ENCODE measurements around the gene SNAPC5. TPM values are rescaled to one million over a fixed set of nuclear protein-coding genes. Genes with fewer than 3 reads are reported as not detected.

Gene SNAPC5
- polyA plus RNA-seq, 1 donor (not counting 4 experiments of a cell fraction or from before 2014, with no cell fraction given) = 16.1 TPM

GRCh38 chr15:66477011-66477410, 20.6 kb downstream of the SNAPC5 start:
- H3K79me2 ChIP-seq (ENCODE audit: control insufficient read depth, insufficient read depth, low read length) = peaks cover 35% of the 10 kb centered on the region
- FAIRE-seq = no peak
- peaks cover 5% of the 10 kb centered on the region for H4K20me1 ChIP-seq (ENCODE audit: control insufficient read depth, extremely low read depth, insufficient read depth, low read length)
- H2AFZ ChIP-seq (ENCODE audit: control insufficient read depth, low read length) = no peak overlapping the region
- H3K27ac ChIP-seq (ENCODE audit: control insufficient read depth, insufficient read depth, low read length) = no peak overlapping the region
- no peak overlapping the region for H3K4me2 ChIP-seq (ENCODE audit: control insufficient read depth, extremely low read depth, insufficient read depth, low read depth, low read length)
- H3K27me3 ChIP-seq (ENCODE audit: control insufficient read depth, extremely low read depth, insufficient read depth, low read length) = no peaks in the 10 kb centered on the region
- no peak for DNase-seq (ENCODE audit: low read depth, low spot score)
- no peak overlapping the region for H3K4me3 ChIP-seq (ENCODE audit: control insufficient read depth in 2 of 3, extremely low read depth in 1 of 3, insufficient read depth in 2 of 3, low read depth in 1 of 3, low read length in 3 of 3)
- H3K9ac ChIP-seq (ENCODE audit: control insufficient read depth, extremely low read depth, insufficient read depth, low read length) = no peak overlapping the region
- H3K4me1 ChIP-seq (ENCODE audit: control insufficient read depth, extremely low read depth, insufficient read depth, low read length) = peaks cover 27% of the 10 kb centered on the region
- peaks cover 3 to 14% of the 10 kb centered on the region in 2 experiments for H3K36me3 ChIP-seq (ENCODE audit: control insufficient read depth in 2 of 2, extremely low read depth in 1 of 2, insufficient read depth in 2 of 2, low read length in 2 of 2)
- H3K9me3 ChIP-seq (ENCODE audit: control insufficient read depth, low read depth, low read length) = no peaks in the 10 kb centered on the region
- dilution Hi-C loops (cut with MboI; ENCODE audit: extremely low pct_ligation_motif_present, low sequenced_read_pairs) = no loop called here
- no peak for TF ChIP-seq EZH2 (IDR thresholded peaks at IDR 0.05; ENCODE audit: low read length)
- TF ChIP-seq, protein P1, sequence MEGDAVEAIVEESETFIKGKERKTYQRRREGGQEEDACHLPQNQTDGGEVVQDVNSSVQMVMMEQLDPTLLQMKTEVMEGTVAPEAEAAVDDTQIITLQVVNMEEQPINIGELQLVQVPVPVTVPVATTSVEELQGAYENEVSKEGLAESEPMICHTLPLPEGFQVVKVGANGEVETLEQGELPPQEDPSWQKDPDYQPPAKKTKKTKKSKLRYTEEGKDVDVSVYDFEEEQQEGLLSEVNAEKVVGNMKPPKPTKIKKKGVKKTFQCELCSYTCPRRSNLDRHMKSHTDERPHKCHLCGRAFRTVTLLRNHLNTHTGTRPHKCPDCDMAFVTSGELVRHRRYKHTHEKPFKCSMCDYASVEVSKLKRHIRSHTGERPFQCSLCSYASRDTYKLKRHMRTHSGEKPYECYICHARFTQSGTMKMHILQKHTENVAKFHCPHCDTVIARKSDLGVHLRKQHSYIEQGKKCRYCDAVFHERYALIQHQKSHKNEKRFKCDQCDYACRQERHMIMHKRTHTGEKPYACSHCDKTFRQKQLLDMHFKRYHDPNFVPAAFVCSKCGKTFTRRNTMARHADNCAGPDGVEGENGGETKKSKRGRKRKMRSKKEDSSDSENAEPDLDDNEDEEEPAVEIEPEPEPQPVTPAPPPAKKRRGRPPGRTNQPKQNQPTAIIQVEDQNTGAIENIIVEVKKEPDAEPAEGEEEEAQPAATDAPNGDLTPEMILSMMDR (optimal IDR thresholded peaks at IDR 0.05 in 1 of 3, IDR thresholded peaks at IDR 0.05 in 1 of 3, conservative IDR thresholded peaks at IDR 0.05 in 1 of 3; ENCODE audit: extremely low read depth in 1 of 3, insufficient read depth in 2 of 3, low read length in 3 of 3) = no peak
- H3K9me1 ChIP-seq (ENCODE audit: control insufficient read depth, extremely low read depth, insufficient read depth, low read length) = no peaks in the 10 kb centered on the region

DNA sequence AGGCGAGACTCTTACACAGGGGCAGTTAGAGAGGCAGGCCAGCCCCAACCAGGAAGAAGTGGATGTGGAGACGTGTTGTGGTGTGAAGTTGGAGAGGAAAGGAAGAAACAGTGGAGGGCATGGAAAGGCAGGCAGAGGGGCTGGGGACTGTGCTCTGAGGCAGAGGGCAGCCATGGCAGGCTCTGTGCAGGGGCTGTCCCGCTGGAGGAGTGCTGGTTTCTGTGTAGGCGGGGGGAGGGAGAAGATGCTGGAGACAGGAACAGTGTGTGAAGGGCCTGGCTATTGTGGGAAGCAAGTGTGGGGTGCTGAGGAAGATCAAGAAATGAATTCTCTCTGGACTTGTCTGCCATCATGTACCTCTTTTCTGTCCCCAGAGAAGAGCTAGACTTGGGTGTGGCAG, 21.0 kb downstream of the SNAPC5 start:
- no peaks in the 10 kb centered on the region for H3K9me3 ChIP-seq (ENCODE audit: control insufficient read depth, low read depth, low read length)
- FAIRE-seq (no peak), DNase-seq (ENCODE audit: low read depth, low spot score) (no peak)
- peaks cover 31% of the 10 kb centered on the region for H3K79me2 ChIP-seq (ENCODE audit: control insufficient read depth, insufficient read depth, low read length)
- H3K9ac ChIP-seq (ENCODE audit: control insufficient read depth, extremely low read depth, insufficient read depth, low read length) = no peak overlapping the region
- dilution Hi-C loops (cut with MboI; ENCODE audit: extremely low pct_ligation_motif_present, low sequenced_read_pairs) = no loop called here
- no peaks in the 10 kb centered on the region for H3K27me3 ChIP-seq (ENCODE audit: control insufficient read depth, extremely low read depth, insufficient read depth, low read length)
- H3K27ac ChIP-seq (ENCODE audit: control insufficient read depth, insufficient read depth, low read length) = no peak overlapping the region
- TF ChIP-seq EZH2 (IDR thresholded peaks at IDR 0.05; ENCODE audit: low read length) = no peak
- TF ChIP-seq, protein P1 (optimal IDR thresholded peaks at IDR 0.05 in 1 of 3, IDR thresholded peaks at IDR 0.05 in 1 of 3, conservative IDR thresholded peaks at IDR 0.05 in 1 of 3; ENCODE audit: extremely low read depth in 1 of 3, insufficient read depth in 2 of 3, low read length in 3 of 3) = no peak
- no peak overlapping the region for H3K4me3 ChIP-seq (ENCODE audit: control insufficient read depth in 2 of 3, extremely low read depth in 1 of 3, insufficient read depth in 2 of 3, low read depth in 1 of 3, low read length in 3 of 3)
- H3K4me2 ChIP-seq (ENCODE audit: control insufficient read depth, extremely low read depth, insufficient read depth, low read depth, low read length) = no peak overlapping the region
- peaks cover 5% of the 10 kb centered on the region for H4K20me1 ChIP-seq (ENCODE audit: control insufficient read depth, extremely low read depth, insufficient read depth, low read length)
- H3K36me3 ChIP-seq (ENCODE audit: control insufficient read depth in 2 of 2, extremely low read depth in 1 of 2, insufficient read depth in 2 of 2, low read length in 2 of 2) = peaks cover 0 to 9% of the 10 kb centered on the region in 2 experiments
- no peaks in the 10 kb centered on the region for H3K9me1 ChIP-seq (ENCODE audit: control insufficient read depth, extremely low read depth, insufficient read depth, low read length)
- H2AFZ ChIP-seq (ENCODE audit: control insufficient read depth, low read length) = no peak overlapping the region
- H3K4me1 ChIP-seq (ENCODE audit: control insufficient read depth, extremely low read depth, insufficient read depth, low read length) = peaks cover 25% of the 10 kb centered on the region
